Spleen (tissue), 11 donors: ENCODE data around the gene TBL3. TPM values are rescaled to one million over a fixed set of nuclear protein-coding genes. Genes with fewer than 3 reads are reported as not detected.
A peak's percentile ranks its signal among the peaks of the same experiment; 100 is the strongest.

Source experiments
- DNase-seq: peaks from one replicate; pipeline ENCODE4 v3.0.0-alpha.2; 2020
- H3K27ac ChIP-seq, 8 donors: fragments of 200-600 bp; sonication (generic) in 7 of 8; 1 replicate in 4 of 8; 2 replicates in 4 of 8; pipeline versions ENCODE4 v1.5.0 to v1.8.0; 2016 to 2021; ENCODE audit warnings: inconsistent platforms in 4 of 8, mild to moderate bottlenecking in 4 of 8, moderate library complexity in 1 of 8
- H3K27me3 ChIP-seq, 7 donors: fragments of 200-600 bp; sonication (generic) in 6 of 7; replicated peaks in 1 of 7; 1 replicate in 4 of 7; 2 replicates in 3 of 7; pipeline versions ENCODE4 v1.5.0 to v1.8.0; 2016 to 2021; ENCODE audit warnings: inconsistent platforms in 3 of 7, mild to moderate bottlenecking in 1 of 7
- H3K36me3 ChIP-seq, 6 donors: fragments of 200-600 bp; sonication (generic) in 5 of 6; 1 replicate in 4 of 6; 2 replicates in 2 of 6; pipeline versions ENCODE4 v1.5.0 to v1.8.0; 2016 to 2021; ENCODE audit warnings: inconsistent platforms in 2 of 6
- H3K4me1 ChIP-seq, 6 donors: fragments of 200-600 bp; sonication (generic) in 5 of 6; 1 replicate in 3 of 6; 2 replicates in 3 of 6; pipeline versions ENCODE4 v1.5.0 to v1.8.0; 2016 to 2021; ENCODE audit warnings: inconsistent platforms in 3 of 6
- H3K4me3 ChIP-seq, 8 donors: fragments of 200-600 bp; sonication (generic) in 7 of 8; 1 replicate in 4 of 8; 2 replicates in 4 of 8; pipeline versions ENCODE4 v1.5.0 to v1.8.0; 2016 to 2021; ENCODE audit warnings: inconsistent platforms in 4 of 8, mild to moderate bottlenecking in 4 of 8, moderate library complexity in 2 of 8
- H3K9me3 ChIP-seq, 8 donors: fragments of 200-600 bp; sonication (generic) in 7 of 8; 1 replicate in 4 of 8; 2 replicates in 4 of 8; pipeline versions ENCODE4 v1.5.0 to v1.8.0; 2016 to 2021; ENCODE audit warnings: inconsistent platforms in 4 of 8
- POLR2A ChIP-seq, 3 donors: fragments of 450-650 bp; IDR thresholded peaks; one replicate each; pipeline ENCODE4 v1.5.1; 2017; ENCODE audit warnings: antibody characterized with exemption in 3 of 3, mild to moderate bottlenecking in 1 of 3
- POLR2AphosphoS5 ChIP-seq, 3 donors: sonication (generic); formaldehyde crosslinking; IDR thresholded peaks; one replicate each; pipeline ENCODE4 v1.5.1; 2017; ENCODE audit warnings: antibody characterized with exemption in 3 of 3
- WGBS, 5 donors: extraction: QIAGEN DNeasy Blood & Tissue Kit in 3 of 5; methylation state at CpG; one replicate each; pipeline versions ENCODE4 v1.1.5 to v1.1.7; 2013 to 2018; 5-methylcytosine and 5-hydroxymethylcytosine counted together
- intact Hi-C: fragments of 100-400 bp; cut with DNase I; formaldehyde crosslinking; loops from one replicate; pipeline ENCODE4 v1.15.0; 2023; ENCODE audit warnings: low total_unique reads
- polyA plus RNA-seq, 3 donors: library from polyadenylated mRNA; stranded (reverse); fragments of 200-250 nt; gene quantifications; one replicate each; pipeline ENCODE4 v1.2.1, GENCODE V29; 2013
- total RNA-seq, 7 donors: library from RNA; depleted of rRNA in 3 of 7; stranded (reverse); fragments of >200 nt in 3 of 7; fragmentation: NEBNext Ultra II Directional in 4 of 7; extraction: Animal tissue kit (Norgen Biotek cat#: 25700) in 4 of 7; gene quantifications; one replicate each; pipeline versions ENCODE4 v1.1.0 to v1.2.1, GENCODE V29; 2016 to 2021
- TF ChIP-seq, protein P1 (sequence below), 11 experiments: fragments of 200-600 bp in 7 of 11; fragments of 450-650 bp in 4 of 11; sonication (generic) in 4 of 11; IDR thresholded peaks in 8 of 11; conservative IDR thresholded peaks in 3 of 11; 1 replicate in 7 of 11; 2 replicates in 4 of 11; pipeline versions ENCODE4 v1.4.0 to v1.8.0; 2016 to 2021; ENCODE audit warnings: antibody characterized with exemption in 11 of 11, inconsistent platforms in 4 of 11, mild to moderate bottlenecking in 1 of 11
- donor health status: healthy with polysubstance abuse.
- donor health status: DM: no; HTN: no; CAD: no; lungs with moderate emphysema.
- donor health status: DM: no; HTN: no; CAD: no.
- donor health status: Bipolar disorder and iron deficiency.
- donor health status: healthy.
- donor health status: DM: no; HTN: no; CAD: no.
- donor health status: DM: yes; HTN: yes; CAD: no.

The TBL3 gene
- total and polyA plus RNA-seq, 10 donors = 20.6 to 54.2 (median 29.3) TPM

DNA sequence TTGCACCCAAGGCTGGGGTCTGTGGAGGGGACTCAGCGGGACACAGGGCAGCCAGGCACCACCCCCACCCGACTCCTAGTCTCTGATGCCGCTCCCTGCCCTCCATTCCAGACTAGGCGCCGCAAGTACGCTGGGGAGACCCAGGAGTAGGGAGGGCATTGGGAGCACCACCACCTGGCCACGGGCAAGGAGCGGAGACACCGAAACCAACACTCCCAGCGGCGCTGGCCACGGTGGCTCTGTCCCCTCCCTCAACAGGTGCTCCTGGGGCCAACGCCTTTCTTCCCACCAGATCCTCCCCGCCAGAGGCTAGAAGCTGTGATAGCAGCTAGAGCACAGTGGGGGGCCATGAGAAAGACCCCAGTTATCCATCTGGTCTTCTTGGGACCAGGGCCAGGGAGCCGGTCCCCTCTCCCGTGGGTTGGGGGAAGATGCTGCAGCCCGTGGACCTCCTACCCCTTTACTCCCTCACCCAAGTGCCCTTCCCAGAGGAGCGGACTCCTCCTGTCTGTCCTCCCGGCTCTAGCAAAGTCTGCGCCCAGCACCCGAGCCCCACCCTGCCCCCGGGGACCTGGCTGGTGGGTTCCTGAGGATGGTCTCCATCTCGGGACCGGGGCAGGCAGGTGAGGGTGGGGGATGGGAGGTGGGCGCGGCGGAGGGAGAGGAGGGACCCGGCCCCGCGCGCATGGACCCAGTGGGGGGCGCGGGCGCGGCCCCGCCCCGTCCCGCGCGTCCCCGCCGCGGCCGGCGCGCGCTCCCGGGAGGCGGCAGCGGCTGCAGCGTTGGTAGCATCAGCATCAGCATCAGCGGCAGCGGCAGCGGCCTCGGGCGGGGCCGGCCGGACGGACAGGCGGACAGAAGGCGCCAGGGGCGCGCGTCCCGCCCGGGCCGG, 17.6 kb downstream of the TBL3 start, which contains the start of gene SYNGR3:
SYNGR3 (plus strand) TSS at position 762 of the 892 bp plus-strand sequence. CDS start 133 bp downstream, outside the sequence.
- intact Hi-C loops = no loop called here
- H3K36me3 ChIP-seq = peaks cover 0 to 23% (median 15%) of the 10 kb centered on the region in 6 donors
- TF ChIP-seq POLR2AphosphoS5 (IDR thresholded peaks at IDR 0.05) = peak in 1 of 3 donors; percentile 31
- TF ChIP-seq, protein P1, sequence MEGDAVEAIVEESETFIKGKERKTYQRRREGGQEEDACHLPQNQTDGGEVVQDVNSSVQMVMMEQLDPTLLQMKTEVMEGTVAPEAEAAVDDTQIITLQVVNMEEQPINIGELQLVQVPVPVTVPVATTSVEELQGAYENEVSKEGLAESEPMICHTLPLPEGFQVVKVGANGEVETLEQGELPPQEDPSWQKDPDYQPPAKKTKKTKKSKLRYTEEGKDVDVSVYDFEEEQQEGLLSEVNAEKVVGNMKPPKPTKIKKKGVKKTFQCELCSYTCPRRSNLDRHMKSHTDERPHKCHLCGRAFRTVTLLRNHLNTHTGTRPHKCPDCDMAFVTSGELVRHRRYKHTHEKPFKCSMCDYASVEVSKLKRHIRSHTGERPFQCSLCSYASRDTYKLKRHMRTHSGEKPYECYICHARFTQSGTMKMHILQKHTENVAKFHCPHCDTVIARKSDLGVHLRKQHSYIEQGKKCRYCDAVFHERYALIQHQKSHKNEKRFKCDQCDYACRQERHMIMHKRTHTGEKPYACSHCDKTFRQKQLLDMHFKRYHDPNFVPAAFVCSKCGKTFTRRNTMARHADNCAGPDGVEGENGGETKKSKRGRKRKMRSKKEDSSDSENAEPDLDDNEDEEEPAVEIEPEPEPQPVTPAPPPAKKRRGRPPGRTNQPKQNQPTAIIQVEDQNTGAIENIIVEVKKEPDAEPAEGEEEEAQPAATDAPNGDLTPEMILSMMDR (IDR thresholded peaks at IDR 0.05 in 8 of 11, conservative IDR thresholded peaks at IDR 0.05 in 3 of 11) = no peak
- DNase-seq = no peak
- H3K9me3 ChIP-seq = peaks cover 0 to 5% (median 0%) of the 10 kb centered on the region in 8 donors
- peaks cover 21 to 61% (median 44%) of the 10 kb centered on the region in 6 donors for H3K4me1 ChIP-seq
- peak within 1 kb of the TSS; percentile 16 to 72 (median 35) for H3K4me3 ChIP-seq
- H3K27me3 ChIP-seq = peaks cover 0 to 39% (median 23%) of the 10 kb centered on the region in 7 donors
- WGBS, 5 donors = 9 to 16% (median 14%) methylated on average over 32 to 67 of the region's 67 CpGs
- peak within 1 kb of the TSS in 6 of 8 donors; percentile 27 to 93 (median 86) for H3K27ac ChIP-seq

DNA sequence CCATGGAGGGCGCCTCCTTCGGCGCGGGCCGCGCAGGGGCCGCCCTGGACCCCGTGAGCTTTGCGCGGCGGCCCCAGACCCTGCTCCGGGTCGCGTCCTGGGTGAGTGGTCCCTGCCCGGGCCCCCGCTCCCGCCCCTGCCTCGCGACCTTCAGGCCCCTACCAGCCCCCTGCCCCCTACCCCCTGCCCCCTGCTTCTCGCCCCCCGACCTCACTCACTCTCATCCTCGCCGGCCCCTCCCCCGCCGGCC, 18.2 kb downstream of the TBL3 start:
- DNase-seq = no peak
- Histone ChIP-seq H3K4me1 (peaks cover 16 to 55% (median 38%) of the 10 kb centered on the region in 6 donors), H3K27ac (peak overlapping the region in 4 of 8 donors; percentile 51 to 93 (median 88)), H3K9me3 (peaks cover 0 to 5% (median 0%) of the 10 kb centered on the region in 8 donors), H3K27me3 (peaks cover 0 to 39% (median 23%) of the 10 kb centered on the region in 7 donors), H3K36me3 (peaks cover 0 to 23% (median 15%) of the 10 kb centered on the region in 6 donors), H3K4me3 (peak overlapping the region in 7 of 8 donors; percentile 13 to 72 (median 36))
- TF ChIP-seq POLR2AphosphoS5 (IDR thresholded peaks at IDR 0.05) (no peak), POLR2A (IDR thresholded peaks at IDR 0.05) (no peak)
- TF ChIP-seq, protein P1 (IDR thresholded peaks at IDR 0.05 in 8 of 11, conservative IDR thresholded peaks at IDR 0.05 in 3 of 11) = no peak
- intact Hi-C loops = no loop called here
- WGBS, 5 donors = 0 to 2% (median 0%) methylated on average over 1 to 24 of the region's 25 CpGs

DNA sequence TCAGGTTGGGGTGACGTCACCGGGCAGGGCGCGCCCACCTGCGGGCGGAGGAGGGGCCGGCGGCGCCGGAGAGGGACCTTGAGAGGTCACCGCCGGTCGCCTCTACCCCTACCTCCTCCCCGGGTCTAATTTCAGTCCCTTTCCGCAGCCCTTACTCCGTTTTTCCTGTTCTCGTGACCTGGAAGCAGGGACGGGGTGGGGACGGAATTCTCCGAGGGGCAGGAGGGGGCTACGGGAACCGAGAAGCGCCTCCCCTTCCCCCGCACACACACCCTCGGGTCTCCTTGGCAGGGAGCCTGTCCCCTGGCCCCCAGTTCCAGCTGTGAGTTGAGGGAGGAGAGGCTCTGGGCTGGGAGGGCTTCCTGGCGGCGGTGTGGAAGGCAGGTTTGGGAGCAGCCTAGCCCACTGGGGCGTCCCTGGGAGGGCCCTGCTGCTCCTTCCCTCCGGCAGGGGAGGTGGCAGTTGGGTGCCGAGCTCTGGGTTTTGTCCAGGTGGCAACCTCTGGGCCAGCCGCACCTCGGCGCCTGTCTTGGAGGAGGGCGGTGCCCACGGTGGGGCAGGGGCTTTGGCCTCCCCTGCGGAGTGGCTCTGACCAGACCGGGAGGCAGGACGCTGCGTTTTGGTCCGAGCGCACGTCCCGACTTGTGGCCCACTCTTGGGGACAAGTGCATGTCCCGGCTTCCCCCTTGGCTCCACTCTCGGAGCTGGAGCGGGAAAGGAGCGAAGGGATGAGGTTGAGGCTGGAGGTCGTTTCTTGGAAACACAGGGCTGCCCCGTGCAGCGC, 18.7 kb downstream of the TBL3 start:
- intact Hi-C loops = no loop called here
- Histone ChIP-seq H3K36me3 (peaks cover 0 to 19% (median 14%) of the 10 kb centered on the region in 6 donors), H3K4me3 (peak overlapping the region; percentile 16 to 72 (median 35)), H3K4me1 (peaks cover 11 to 50% (median 33%) of the 10 kb centered on the region in 6 donors), H3K27ac (peak overlapping the region in 7 of 8 donors; percentile 27 to 93 (median 84)), H3K27me3 (peaks cover 0 to 39% (median 23%) of the 10 kb centered on the region in 7 donors), H3K9me3 (peaks cover 0 to 5% (median 0%) of the 10 kb centered on the region in 8 donors)
- WGBS, 5 donors = 1 to 4% (median 3%) methylated on average over 31 to 49 of the region's 50 CpGs
- TF ChIP-seq, protein P1 (IDR thresholded peaks at IDR 0.05 in 8 of 11, conservative IDR thresholded peaks at IDR 0.05 in 3 of 11) = no peak
- TF ChIP-seq POLR2A (IDR thresholded peaks at IDR 0.05) = no peak
- TF ChIP-seq POLR2AphosphoS5 (IDR thresholded peaks at IDR 0.05) = peak; percentile 31 to 61 (median 50)
- peak; percentile 90 for DNase-seq
